K562 (cell line): ENCODE results near the gene TRAPPC4. TPM values are rescaled to one million over a fixed set of nuclear protein-coding genes. Genes with fewer than 3 reads are reported as not detected.

Experiments
- C11orf30 ChIP-seq: fragments of 450-650 bp; IDR thresholded peaks from 2 replicates; pipeline ENCODE4 v1.6.1; 2016; ENCODE audit warnings: low read depth, mild to moderate bottlenecking
- HDAC1 ChIP-seq, 2 experiments: fragments of 450-650 bp; IDR thresholded peaks; 2 replicates each; pipeline ENCODE4 v1.6.1; 2016 to 2017; ENCODE audit warnings: inconsistent platforms in 1 of 2, mild to moderate bottlenecking in 1 of 2, moderate library complexity in 1 of 2
- IFI16 ChIP-seq: fragments of 250-450 bp; sonication (Bioruptor Pico); IDR thresholded peaks from 2 replicates; pipeline ENCODE4 v2.1.2; 2022; ENCODE audit warnings: mild to moderate bottlenecking, inconsistent platforms
- MTA1 ChIP-seq: fragments of 450-650 bp; IDR thresholded peaks from 2 replicates; pipeline ENCODE4 v1.6.1; 2017; ENCODE audit warnings: borderline replicate concordance
- NELFE ChIP-seq: IDR thresholded peaks from 2 replicates; pipeline ENCODE4 v1.6.1; 2011; ENCODE audit warnings: mild to moderate bottlenecking; ENCODE audit not compliant: insufficient read depth, insufficient read length
- NFRKB ChIP-seq: fragments of 450-650 bp; IDR thresholded peaks from 2 replicates; pipeline ENCODE4 v1.6.1; 2016; ENCODE audit warnings: low read depth
- NRF1 ChIP-seq, 2 experiments: fragments of 450-650 bp; IDR thresholded peaks in 1 of 2; conservative IDR thresholded peaks in 1 of 2; 2 replicates each; pipeline ENCODE4 v1.6.1; 2014; ENCODE audit warnings: mild to moderate bottlenecking in 2 of 2
- PHB2 ChIP-seq: fragments of 450-650 bp; IDR thresholded peaks from 2 replicates; pipeline ENCODE4 v1.6.1; 2017; ENCODE audit warnings: low read depth
- POLR2G ChIP-seq: fragments of 200-400 bp; formaldehyde crosslinking; IDR thresholded peaks from 2 replicates; pipeline ENCODE4 v1.6.1; 2017; ENCODE audit warnings: low read depth, mild to moderate bottlenecking, antibody characterized with exemption, low read length, moderate library complexity
- POLR2H ChIP-seq: IDR thresholded peaks from 2 replicates; pipeline ENCODE4 v1.6.1; 2016; ENCODE audit warnings: missing genetic modification characterization, low read depth, mild to moderate bottlenecking, control low read depth, missing compliant biosample characterization, moderate library complexity
- RBM17 ChIP-seq: fragments of 200-400 bp; formaldehyde crosslinking; IDR thresholded peaks from 2 replicates; pipeline ENCODE4 v1.6.1; 2017; ENCODE audit warnings: low read depth, mild to moderate bottlenecking, low read length, borderline replicate concordance
- XRCC3 ChIP-seq: fragments of 450-650 bp; IDR thresholded peaks from 2 replicates; pipeline ENCODE4 v1.6.1; 2017; ENCODE audit warnings: mild to moderate bottlenecking, moderate library complexity
- ZBTB17 ChIP-seq: fragments of 450-650 bp; formaldehyde crosslinking; IDR thresholded peaks from 2 replicates; pipeline ENCODE4 v1.4.0; 2020; ENCODE audit warnings: mild to moderate bottlenecking
- polyA plus RNA-seq, 8 experiments: library from polyadenylated mRNA; depleted of rRNA in 4 of 8; stranded (reverse) in 5 of 8; unstranded in 3 of 8; fragments of >200 nt; fragmentation: Nextera tagmentation in 2 of 8; fragmentation: Illumina TruSeq in 1 of 8; extraction: Ambion mirVana in 2 of 8; extraction: Trizol in 1 of 8; gene quantifications; 2 replicates each; pipeline versions ENCODE4 v1.2.1 to v1.2.3, GENCODE V29; 2011 to 2014; ENCODE audit warnings: inconsistent platforms in 1 of 8, missing spikeins in 1 of 8
- total RNA-seq, 7 experiments: library from RNA; depleted of rRNA in 6 of 7; stranded (reverse); fragments of >200 nt in 6 of 7; fragmentation: Illumina TruSeq in 2 of 7; extraction: Trizol in 2 of 7; gene quantifications; 2 replicates each; pipeline versions ENCODE4 v1.2.1 to v1.2.3, GENCODE V29; 2011 to 2021; ENCODE audit warnings: low replicate concordance in 1 of 7
- TF ChIP-seq, protein P1 (sequence below): conservative IDR thresholded peaks from 2 replicates; pipeline ENCODE4 v1.6.1; 2011; ENCODE audit warnings: low read depth, mild to moderate bottlenecking, low read length; ENCODE audit not compliant: control insufficient read depth
- TF ChIP-seq, protein P2 (sequence below): sonication (generic); formaldehyde crosslinking; IDR thresholded peaks from 2 replicates; pipeline ENCODE4 v1.8.0; 2022; ENCODE audit warnings: missing genetic modification reagents, mild to moderate bottlenecking, borderline replicate concordance
- TF ChIP-seq, protein P3 (sequence below): fragments of 200-800 bp; sonication (Bioruptor generic); IDR thresholded peaks from 2 replicates; pipeline ENCODE4 v1.6.1; 2016; ENCODE audit warnings: missing genetic modification characterization, missing compliant biosample characterization
- TF ChIP-seq, protein P4 (sequence below), 2 experiments: fragments of 450-650 bp in 1 of 2; sonication (generic) in 1 of 2; formaldehyde crosslinking in 1 of 2; IDR thresholded peaks in 1 of 2; conservative IDR thresholded peaks in 1 of 2; 2 replicates each; pipeline versions ENCODE4 v1.6.1 to v1.8.1; 2016 to 2023; ENCODE audit warnings: mild to moderate bottlenecking in 2 of 2, moderate library complexity in 2 of 2, inconsistent platforms in 1 of 2, missing genetic modification reagents in 1 of 2

TRAPPC4 gene
- total and polyA plus RNA-seq, 9 of the 15 experiments (the other 6 are each of a cell fraction or from before 2014, with no cell fraction given) = 121 to 524 (median 142) TPM

- TF ChIP-seq, protein P1, sequence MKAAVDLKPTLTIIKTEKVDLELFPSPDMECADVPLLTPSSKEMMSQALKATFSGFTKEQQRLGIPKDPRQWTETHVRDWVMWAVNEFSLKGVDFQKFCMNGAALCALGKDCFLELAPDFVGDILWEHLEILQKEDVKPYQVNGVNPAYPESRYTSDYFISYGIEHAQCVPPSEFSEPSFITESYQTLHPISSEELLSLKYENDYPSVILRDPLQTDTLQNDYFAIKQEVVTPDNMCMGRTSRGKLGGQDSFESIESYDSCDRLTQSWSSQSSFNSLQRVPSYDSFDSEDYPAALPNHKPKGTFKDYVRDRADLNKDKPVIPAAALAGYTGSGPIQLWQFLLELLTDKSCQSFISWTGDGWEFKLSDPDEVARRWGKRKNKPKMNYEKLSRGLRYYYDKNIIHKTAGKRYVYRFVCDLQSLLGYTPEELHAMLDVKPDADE = peak; percentile 62
- TF ChIP-seq RBM17 (no peak), XRCC3 (no peak), POLR2H (tag) (peak; percentile 83), C11orf30 (peak; percentile 92), MTA1 (0 out of 2 replicates have a peak, but pooled peaks have one; percentile 61), NRF1 (conservative IDR thresholded peaks at IDR 0.05 in 1 of 2, IDR thresholded peaks at IDR 0.05 in 1 of 2) (peak; percentile 93 to 94), NELFE (no peak), ZBTB17 (CRISPR knock-in tag) (no peak), POLR2G (peak; percentile 95), HDAC1 (IDR thresholded peaks at IDR 0.05) (peak in 1 of 2 experiments; percentile 82; a peak in 2 of 4 replicates), PHB2 (no peak), NFRKB (peak; percentile 74), IFI16 (no peak)
- TF ChIP-seq, protein P2, sequence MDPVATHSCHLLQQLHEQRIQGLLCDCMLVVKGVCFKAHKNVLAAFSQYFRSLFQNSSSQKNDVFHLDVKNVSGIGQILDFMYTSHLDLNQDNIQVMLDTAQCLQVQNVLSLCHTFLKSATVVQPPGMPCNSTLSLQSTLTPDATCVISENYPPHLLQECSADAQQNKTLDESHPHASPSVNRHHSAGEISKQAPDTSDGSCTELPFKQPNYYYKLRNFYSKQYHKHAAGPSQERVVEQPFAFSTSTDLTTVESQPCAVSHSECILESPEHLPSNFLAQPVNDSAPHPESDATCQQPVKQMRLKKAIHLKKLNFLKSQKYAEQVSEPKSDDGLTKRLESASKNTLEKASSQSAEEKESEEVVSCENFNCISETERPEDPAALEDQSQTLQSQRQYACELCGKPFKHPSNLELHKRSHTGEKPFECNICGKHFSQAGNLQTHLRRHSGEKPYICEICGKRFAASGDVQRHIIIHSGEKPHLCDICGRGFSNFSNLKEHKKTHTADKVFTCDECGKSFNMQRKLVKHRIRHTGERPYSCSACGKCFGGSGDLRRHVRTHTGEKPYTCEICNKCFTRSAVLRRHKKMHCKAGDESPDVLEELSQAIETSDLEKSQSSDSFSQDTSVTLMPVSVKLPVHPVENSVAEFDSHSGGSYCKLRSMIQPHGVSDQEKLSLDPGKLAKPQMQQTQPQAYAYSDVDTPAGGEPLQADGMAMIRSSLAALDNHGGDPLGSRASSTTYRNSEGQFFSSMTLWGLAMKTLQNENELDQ (CRISPR knock-in tag) = peak; percentile 65; the same call in 1 of the 2 replicates
- TF ChIP-seq, protein P3, sequence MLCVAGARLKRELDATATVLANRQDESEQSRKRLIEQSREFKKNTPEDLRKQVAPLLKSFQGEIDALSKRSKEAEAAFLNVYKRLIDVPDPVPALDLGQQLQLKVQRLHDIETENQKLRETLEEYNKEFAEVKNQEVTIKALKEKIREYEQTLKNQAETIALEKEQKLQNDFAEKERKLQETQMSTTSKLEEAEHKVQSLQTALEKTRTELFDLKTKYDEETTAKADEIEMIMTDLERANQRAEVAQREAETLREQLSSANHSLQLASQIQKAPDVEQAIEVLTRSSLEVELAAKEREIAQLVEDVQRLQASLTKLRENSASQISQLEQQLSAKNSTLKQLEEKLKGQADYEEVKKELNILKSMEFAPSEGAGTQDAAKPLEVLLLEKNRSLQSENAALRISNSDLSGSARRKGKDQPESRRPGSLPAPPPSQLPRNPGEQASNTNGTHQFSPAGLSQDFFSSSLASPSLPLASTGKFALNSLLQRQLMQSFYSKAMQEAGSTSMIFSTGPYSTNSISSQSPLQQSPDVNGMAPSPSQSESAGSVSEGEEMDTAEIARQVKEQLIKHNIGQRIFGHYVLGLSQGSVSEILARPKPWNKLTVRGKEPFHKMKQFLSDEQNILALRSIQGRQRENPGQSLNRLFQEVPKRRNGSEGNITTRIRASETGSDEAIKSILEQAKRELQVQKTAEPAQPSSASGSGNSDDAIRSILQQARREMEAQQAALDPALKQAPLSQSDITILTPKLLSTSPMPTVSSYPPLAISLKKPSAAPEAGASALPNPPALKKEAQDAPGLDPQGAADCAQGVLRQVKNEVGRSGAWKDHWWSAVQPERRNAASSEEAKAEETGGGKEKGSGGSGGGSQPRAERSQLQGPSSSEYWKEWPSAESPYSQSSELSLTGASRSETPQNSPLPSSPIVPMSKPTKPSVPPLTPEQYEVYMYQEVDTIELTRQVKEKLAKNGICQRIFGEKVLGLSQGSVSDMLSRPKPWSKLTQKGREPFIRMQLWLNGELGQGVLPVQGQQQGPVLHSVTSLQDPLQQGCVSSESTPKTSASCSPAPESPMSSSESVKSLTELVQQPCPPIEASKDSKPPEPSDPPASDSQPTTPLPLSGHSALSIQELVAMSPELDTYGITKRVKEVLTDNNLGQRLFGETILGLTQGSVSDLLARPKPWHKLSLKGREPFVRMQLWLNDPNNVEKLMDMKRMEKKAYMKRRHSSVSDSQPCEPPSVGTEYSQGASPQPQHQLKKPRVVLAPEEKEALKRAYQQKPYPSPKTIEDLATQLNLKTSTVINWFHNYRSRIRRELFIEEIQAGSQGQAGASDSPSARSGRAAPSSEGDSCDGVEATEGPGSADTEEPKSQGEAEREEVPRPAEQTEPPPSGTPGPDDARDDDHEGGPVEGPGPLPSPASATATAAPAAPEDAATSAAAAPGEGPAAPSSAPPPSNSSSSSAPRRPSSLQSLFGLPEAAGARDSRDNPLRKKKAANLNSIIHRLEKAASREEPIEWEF (CRISPR knock-in tag) = no peak
- TF ChIP-seq, protein P4, sequence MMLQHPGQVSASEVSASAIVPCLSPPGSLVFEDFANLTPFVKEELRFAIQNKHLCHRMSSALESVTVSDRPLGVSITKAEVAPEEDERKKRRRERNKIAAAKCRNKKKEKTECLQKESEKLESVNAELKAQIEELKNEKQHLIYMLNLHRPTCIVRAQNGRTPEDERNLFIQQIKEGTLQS (IDR thresholded peaks at IDR 0.05) = no peak
- TF ChIP-seq, protein P4 (CRISPR knock-in tag; conservative IDR thresholded peaks at IDR 0.05) = peak; percentile 43; the same call in 1 of the 2 replicates
Measured at GRCh38 chr11:119018074-119018938, at the start of gene TRAPPC4, which contains the start of gene RPS25 (continued).
